ENCODE results near the gene CLSTN2.

CLSTN2 gene

GRCh38 chr3:140529096-140529495, 594.1 kb downstream of the CLSTN2 start:
- no peak for DNase-seq

DNA sequence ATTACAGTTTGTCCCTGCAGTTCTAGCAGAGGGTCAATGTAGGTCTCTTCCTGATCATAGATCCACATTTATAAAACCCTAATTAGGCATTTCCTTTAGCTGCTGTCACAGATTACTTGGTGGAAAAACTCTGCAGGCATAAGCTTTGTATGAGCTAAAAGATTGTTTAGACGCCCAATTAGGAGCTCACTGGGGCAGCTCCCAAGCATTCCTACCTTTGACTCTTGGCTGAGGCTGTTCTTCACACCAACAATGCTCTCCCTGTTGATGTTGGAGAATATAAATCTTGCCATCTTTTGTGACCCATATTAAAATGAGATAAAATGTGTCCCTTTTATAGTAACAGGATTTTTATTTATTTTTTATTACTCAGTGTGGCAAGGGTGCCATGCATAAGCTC, 594.6 kb downstream of the CLSTN2 start:
- DNase-seq, result no peak

DNA sequence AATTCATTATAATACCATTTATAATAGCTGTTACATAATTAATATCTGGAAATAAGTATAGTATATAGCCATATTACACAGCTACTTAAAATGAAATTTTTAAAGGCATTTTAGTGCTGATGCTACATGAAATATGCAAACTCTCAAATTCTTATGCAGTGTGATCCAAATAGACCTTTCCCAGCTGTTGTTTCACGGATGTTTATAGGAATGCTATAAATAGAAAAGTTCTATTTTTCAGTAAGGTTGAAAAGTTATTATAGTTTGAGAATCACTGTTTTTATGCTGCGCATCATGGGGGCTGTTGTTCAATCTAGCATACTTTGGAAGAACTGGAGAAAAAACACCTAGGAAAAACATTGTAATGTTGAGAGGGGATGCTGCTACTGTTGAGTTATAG, 595.1 kb downstream of the CLSTN2 start:
- no peak for DNase-seq

- DNase-seq, result no peak
Observed at GRCh38 chr3:140530603-140531002, 595.6 kb downstream of the CLSTN2 start.

DNA sequence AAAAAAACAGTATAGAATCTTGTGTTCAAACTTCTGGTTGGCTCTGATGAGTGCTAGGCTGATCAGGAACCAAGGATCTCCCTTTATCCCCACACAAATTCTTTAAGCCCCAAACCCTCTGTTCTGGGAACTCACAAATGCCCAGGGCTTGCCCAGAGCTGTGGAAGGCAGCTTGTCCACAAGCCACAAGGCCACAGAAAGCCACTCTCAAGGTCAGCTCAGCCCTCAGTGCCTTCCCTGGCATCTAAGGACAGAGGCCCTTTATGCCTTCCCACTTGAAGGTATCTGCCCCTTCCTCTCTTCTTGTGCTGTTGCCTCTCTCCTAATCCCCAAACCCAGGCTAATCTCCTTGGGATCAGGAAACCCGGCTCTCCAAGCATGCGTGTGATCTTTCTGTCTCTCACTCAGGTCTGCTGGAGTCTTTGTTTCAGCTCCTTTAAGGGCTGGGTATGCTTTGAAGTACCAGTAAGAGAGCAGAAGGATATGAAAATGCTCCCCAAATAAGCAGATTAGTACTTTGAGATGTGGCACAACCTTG, 597.9 kb downstream of the CLSTN2 start:
- no peak for DNase-seq

DNA sequence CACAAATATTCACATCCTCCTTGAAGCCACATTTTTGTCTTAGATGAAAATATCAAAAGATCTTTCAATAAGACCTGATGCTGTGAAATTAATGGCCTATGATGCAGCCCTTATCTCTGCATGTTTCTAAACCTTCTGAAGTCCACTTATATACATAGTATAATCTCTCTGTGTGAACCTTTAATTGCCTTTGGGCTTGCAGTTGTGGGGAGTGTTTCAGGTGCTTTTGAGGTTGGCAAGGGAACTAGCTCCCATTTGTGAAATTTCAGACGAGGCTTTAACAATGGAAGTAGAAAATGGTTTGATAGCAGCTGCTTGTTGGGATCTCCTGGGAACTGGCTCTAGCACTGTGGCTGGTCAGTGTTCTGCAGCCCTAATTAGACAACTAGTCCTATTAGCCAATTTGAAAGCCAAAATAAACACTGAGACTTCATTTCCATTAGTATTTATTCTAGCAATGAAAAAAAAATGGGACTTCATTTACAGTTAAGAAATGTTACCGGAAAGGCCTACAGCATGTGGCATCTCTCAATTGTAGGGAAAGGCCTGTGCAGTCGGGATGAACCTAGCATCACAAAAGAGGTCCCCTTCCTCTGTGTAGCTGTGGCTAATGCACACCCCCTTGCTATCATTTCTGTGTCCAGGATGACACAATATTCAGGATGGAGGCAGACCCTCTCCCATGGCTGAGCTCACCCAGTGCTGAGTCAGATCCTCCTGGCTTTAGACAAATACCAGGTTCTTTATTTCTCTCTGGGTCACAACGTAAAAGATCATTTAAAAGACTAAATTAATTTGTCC, 602.1 kb downstream of the CLSTN2 start:
- DNase-seq, result no peak

- DNase-seq, result no peak
Observed at GRCh38 chr3:140537727-140538082, 602.7 kb downstream of the CLSTN2 start.

DNA sequence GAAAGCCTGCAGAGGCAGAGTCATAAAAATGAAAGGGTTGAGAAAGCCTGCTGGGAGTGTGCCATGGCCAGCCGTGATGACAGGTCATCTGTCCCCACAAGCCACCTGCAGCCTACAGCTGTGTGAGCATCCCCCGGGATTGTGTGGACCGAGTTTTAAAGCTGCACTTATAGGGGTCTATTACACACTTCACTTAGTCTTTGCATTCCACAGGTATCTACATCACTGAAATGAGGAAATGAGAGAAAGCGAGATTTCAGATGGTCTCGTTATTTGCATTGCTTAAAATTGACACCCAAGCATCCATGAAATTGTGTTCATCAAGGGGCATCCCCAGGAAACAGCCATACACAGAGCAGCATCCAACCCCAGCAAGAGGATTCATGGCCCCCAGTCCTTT, 605.3 kb downstream of the CLSTN2 start:
- DNase-seq, result no peak

GRCh38 chr3:140541975-140542653, 607.1 kb downstream of the CLSTN2 start:
- no peak for DNase-seq

GRCh38 chr3:140545197-140545596, 610.2 kb downstream of the CLSTN2 start:
- no peak for DNase-seq

DNA sequence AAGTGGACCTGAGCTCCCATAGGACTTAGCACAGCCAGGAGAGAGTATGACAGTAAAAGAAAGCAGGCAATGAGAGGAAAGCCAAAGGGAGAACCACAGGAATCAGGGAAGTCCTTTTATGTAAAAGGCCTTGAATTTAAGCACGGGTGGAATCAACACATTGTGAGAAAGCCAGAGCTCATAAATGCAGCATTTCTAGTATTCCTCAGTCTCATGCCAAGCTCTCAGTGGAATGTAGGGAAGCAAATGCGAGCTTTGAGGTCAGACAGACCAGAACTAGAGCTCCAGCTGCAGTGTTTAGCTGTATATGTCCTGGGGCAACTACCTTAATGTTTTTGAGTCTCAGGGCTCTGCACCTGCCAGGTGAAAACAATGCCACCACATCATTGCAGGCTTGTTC, 610.8 kb downstream of the CLSTN2 start:
- DNase-seq, result no peak

DNA sequence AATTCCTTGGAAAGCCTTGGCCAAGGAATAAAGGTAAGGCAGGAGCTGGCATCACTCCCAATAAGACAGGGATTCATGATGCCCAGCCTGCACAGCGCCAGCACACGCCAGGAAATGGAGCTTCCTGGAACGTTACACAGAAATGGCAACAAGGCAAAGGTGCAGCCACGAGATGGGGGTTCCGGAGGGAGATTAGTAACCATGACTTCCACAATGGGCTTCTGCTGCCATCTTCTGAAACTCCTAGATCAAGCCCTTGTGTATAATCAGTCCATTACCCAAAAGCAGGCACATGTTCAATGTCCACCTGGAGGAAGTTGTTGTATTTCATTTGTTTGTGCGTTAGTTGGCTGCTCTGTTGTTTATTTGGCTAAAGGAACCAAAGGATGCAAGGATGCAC, 611.7 kb downstream of the CLSTN2 start:
- no peak for DNase-seq

DNA sequence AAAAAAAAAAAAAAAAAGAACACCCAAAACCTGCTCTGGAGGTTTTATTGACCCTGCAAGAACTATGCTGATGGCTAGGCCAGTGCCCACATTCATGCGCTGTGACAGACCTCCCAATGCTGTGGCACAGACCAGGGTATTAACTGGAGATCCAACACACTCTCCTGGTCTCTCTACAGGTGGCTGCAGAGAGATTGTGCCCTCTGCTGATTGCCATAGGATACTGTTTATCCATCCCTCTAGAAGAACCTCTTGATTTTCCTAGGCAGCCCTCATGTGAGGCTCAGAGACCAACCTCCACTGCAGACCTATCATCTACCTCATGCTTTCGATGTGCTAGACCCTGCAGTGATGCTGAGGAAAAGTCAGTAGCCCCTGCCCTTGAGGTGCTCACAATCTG, 617.4 kb downstream of the CLSTN2 start:
- DNase-seq, result no peak

- no peak for DNase-seq
Observed at GRCh38 chr3:140552898-140553297, 617.9 kb downstream of the CLSTN2 start.

GRCh38 chr3:140553591-140553990, 618.6 kb downstream of the CLSTN2 start:
- DNase-seq, result no peak

- DNase-seq, result no peak
Observed at GRCh38 chr3:140555666-140556065, 620.7 kb downstream of the CLSTN2 start.

GRCh38 chr3:140557476-140557875, 622.5 kb downstream of the CLSTN2 start:
- DNase-seq, result no peak

GRCh38 chr3:140559546-140559945, 624.6 kb downstream of the CLSTN2 start:
- no peak for DNase-seq

GRCh38 chr3:140563206-140563760, 628.3 kb downstream of the CLSTN2 start:
- DNase-seq, result no peak

DNA sequence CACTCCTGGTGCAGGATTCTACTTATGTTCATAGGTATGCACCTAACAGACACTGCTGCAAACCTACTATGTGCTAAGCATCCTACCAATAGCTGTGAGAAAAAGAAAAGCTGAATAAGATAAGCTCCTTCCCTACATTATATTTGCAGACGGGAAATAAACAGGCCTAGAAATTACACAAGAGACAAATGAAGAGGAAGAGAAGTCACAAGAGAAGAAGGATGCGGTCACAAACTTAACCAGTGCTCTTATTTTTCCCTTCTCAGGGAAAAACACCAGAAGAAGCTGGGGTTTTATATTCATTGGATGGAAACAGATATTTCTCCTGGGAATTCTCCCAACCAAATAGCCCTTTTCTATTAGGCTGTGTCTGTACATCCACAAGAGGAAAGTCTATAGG, 633.1 kb downstream of the CLSTN2 start:
- no peak for DNase-seq

- no peak for DNase-seq
Observed at GRCh38 chr3:140568842-140569520, 634.0 kb downstream of the CLSTN2 start.

DNA sequence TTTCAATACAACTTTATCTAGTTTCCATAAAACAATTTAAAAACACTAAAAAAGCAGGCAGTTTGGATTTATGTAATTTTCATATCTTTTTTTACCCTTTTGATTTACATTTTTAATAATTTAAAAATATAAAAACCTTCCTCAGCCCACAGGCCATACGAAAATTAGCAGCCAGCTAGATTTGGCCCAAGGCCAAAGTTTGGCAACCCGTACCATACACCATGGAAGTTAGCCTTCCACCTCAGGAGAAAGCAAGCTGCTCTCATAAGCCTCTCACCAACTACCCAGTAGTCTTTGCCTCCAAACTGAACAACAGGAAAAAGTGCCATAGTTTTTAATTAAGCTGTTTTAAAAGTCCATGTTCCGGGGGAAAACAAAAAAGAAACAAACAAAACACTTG, 635.6 kb downstream of the CLSTN2 start:
- DNase-seq, result no peak

DNA sequence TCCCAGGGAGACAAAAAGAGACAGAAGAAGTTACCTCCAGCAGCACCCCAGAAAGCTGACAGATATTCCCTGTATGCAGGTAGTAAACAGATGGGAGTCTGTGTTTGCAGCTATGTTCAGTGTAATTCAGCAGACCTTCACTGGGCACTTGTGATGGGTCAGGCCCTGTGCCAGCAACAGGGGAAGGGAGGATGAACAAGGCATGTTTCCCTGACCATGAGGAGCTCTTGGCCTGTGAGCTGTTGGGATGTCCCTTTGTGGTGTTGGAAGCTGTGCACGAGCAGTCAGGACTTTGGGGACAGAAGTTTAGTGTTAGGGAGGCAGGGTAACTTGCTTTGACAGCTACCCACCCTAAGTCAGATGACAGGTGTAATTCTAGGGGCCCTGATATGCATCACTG, 636.9 kb downstream of the CLSTN2 start:
- no peak for DNase-seq

DNA sequence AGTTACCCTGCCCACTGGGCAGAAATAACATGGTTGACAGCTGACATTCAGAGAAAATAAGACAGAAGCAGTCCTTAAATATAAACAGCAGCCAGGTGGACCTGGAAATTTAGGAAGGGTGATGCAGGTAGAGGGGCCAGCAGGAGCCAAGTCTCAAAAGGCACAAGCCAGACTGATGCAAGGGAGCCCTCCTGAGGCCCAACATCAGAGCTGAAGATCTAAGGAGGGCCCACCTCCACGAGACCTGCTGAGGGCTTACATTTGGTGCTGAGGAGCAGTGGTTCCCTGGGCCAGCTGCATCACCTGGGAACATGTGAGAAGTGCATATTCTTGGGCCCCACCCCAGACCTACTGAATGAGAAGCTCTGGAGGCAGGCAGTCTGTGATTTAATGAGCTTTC, 637.3 kb downstream of the CLSTN2 start:
- DNase-seq, result no peak

All from activated CD4-positive, alpha-beta T cell treated with anti-CD3 and anti-CD28 coated beads for 1 hour (primary cell).